Esophagus muscularis mucosa (tissue), 4 donors: Measurements from ENCODE around the gene MEF2C. TPM values are rescaled to one million over a fixed set of nuclear protein-coding genes. Genes with fewer than 3 reads are reported as not detected.

Source experiments
- DNase-seq: peaks from one replicate; pipeline ENCODE4 v3.0.0-alpha.2; 2017; ENCODE audit errors: extremely low spot score
- H3K27ac ChIP-seq, 4 donors: fragments of 200-600 bp; sonication (generic); replicated peaks in 1 of 4; 1 replicate in 3 of 4; 2 replicates in 1 of 4; pipeline ENCODE4 v1.5.1; 2016 to 2019; ENCODE audit warnings: mild to moderate bottlenecking in 1 of 4
- H3K27me3 ChIP-seq, 4 donors: fragments of 200-600 bp; sonication (generic); one replicate each; pipeline versions ENCODE4 v1.5.1 to v1.6.0; 2016 to 2019
- H3K36me3 ChIP-seq, 4 donors: fragments of 200-600 bp; sonication (generic); one replicate each; pipeline ENCODE4 v1.5.1; 2016 to 2019
- H3K4me1 ChIP-seq, 4 donors: fragments of 200-600 bp; sonication (generic); one replicate each; pipeline ENCODE4 v1.5.1; 2016 to 2019
- H3K4me3 ChIP-seq, 4 donors: fragments of 200-600 bp; sonication (generic); 1 replicate in 2 of 4; 2 replicates in 2 of 4; pipeline ENCODE4 v1.5.1; 2016 to 2019; ENCODE audit warnings: mild to moderate bottlenecking in 4 of 4, moderate library complexity in 1 of 4
- H3K9me3 ChIP-seq, 4 donors: fragments of 200-600 bp; sonication (generic); 1 replicate in 3 of 4; 2 replicates in 1 of 4; pipeline ENCODE4 v1.5.1; 2016 to 2019
- EP300 ChIP-seq: sonication (generic); formaldehyde crosslinking; IDR thresholded peaks from one replicate; pipeline ENCODE4 v1.6.1; 2017; ENCODE audit warnings: antibody characterized with exemption
- POLR2A ChIP-seq: fragments of 450-650 bp; IDR thresholded peaks from one replicate; pipeline ENCODE4 v1.6.1; 2017; ENCODE audit warnings: antibody characterized with exemption, moderate library complexity, mild to moderate bottlenecking, low read depth
- POLR2AphosphoS5 ChIP-seq, 2 donors: sonication (generic); formaldehyde crosslinking; IDR thresholded peaks; one replicate each; pipeline ENCODE4 v1.6.1; 2017; ENCODE audit warnings: antibody characterized with exemption in 2 of 2
- WGBS: methylation state at CpG from one replicate; pipeline ENCODE4 v1.1.5; 2018; 5-methylcytosine and 5-hydroxymethylcytosine counted together
- intact Hi-C: fragments of 100-400 bp; cut with DNase I; formaldehyde crosslinking; loops from one replicate; pipeline ENCODE4 v1.15.1; 2023
- total RNA-seq, 4 donors: library from RNA; depleted of rRNA; stranded (reverse); fragments of >200 nt; gene quantifications; one replicate each; pipeline versions ENCODE4 v1.1.0 to v1.2.1, GENCODE V29; 2016
- TF ChIP-seq, protein P1 (sequence below), 3 experiments: fragments of 200-600 bp in 2 of 3; fragments of 450-650 bp in 1 of 3; sonication (generic) in 2 of 3; IDR thresholded peaks; one replicate each; pipeline ENCODE4 v1.5.1; 2017 to 2019; ENCODE audit warnings: antibody characterized with exemption in 3 of 3, mild to moderate bottlenecking in 2 of 3, moderate library complexity in 1 of 3

Gene MEF2C
- total RNA-seq, 4 donors from 2014 or later, result 20.8 to 34.3 (median 29.0) TPM

DNA sequence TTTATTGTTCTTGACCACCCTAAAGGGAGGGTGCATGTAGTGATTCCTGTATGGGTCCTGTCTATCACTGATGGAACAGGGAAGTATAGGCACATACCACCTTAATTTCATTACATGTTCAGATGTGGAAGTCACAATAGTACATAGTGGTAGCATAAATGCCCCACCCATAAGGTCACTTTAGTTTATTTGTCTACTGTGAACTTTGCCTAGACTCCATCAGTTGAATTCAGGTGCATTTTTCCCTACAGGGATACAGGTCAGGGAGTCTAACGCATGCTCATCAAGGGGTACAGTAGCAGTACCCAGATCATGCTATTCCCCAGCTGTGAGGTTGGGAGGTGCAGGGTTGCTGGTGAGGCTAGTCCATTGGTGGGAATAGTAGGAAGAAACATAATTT, 175.0 kb downstream of the MEF2C start:
- no peaks in the 10 kb centered on the region for H3K36me3 ChIP-seq
- H3K27ac ChIP-seq, result no peak overlapping the region
- H3K4me3 ChIP-seq, result no peak overlapping the region
- no peaks in the 10 kb centered on the region for H3K4me1 ChIP-seq
- H3K9me3 ChIP-seq, result no peaks in the 10 kb centered on the region
- intact Hi-C loops, result no loop called here
- peaks cover 0 to 7% (median 0%) of the 10 kb centered on the region in 4 donors for H3K27me3 ChIP-seq
- TF ChIP-seq EP300 (no peak), POLR2AphosphoS5 (IDR thresholded peaks at IDR 0.05) (no peak), POLR2A (no peak)
- TF ChIP-seq, protein P1, sequence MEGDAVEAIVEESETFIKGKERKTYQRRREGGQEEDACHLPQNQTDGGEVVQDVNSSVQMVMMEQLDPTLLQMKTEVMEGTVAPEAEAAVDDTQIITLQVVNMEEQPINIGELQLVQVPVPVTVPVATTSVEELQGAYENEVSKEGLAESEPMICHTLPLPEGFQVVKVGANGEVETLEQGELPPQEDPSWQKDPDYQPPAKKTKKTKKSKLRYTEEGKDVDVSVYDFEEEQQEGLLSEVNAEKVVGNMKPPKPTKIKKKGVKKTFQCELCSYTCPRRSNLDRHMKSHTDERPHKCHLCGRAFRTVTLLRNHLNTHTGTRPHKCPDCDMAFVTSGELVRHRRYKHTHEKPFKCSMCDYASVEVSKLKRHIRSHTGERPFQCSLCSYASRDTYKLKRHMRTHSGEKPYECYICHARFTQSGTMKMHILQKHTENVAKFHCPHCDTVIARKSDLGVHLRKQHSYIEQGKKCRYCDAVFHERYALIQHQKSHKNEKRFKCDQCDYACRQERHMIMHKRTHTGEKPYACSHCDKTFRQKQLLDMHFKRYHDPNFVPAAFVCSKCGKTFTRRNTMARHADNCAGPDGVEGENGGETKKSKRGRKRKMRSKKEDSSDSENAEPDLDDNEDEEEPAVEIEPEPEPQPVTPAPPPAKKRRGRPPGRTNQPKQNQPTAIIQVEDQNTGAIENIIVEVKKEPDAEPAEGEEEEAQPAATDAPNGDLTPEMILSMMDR (IDR thresholded peaks at IDR 0.05), result no peak
- WGBS, result 90% methylated on average over 1 of the region's 1 CpG
- no peak for DNase-seq

DNA sequence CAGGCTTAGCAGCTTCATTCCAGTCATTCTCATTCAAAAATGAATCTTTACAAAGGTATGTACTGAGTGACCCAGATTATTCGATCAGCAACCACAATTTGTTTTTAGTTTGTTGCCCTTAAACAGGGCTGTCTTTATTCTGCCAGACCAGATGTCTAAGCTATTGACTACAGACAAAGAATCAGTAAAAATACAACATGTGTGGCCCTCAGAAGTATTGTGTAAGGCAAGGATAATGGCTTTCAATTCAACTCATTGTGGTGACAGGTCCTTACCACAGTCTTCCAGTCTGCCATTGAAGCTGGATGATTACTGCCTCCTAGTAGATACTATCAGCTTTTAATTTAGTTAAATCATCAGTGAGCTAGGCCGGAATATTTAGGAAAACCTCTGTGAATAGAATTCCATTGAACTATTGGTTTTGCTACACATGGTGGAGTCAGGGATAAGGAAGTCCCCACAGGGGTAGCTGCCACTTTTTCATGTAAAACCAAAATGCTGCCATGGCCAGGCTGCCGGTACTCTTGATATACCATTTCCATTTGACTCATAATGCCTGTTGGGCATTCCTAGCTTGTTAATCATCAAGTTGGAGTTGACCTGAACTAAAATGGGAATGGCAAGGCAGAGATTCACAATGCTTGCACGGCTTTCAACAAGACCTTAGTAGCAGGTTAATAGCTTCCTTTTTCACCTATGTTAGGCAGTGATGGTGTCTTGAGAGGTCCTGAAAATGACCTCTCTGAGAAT, 175.6 kb downstream of the MEF2C start:
- DNase-seq, result no peak
- Histone ChIP-seq H3K4me1 (no peaks in the 10 kb centered on the region), H3K9me3 (no peaks in the 10 kb centered on the region), H3K27me3 (peaks cover 0 to 7% (median 0%) of the 10 kb centered on the region in 4 donors), H3K36me3 (no peaks in the 10 kb centered on the region), H3K27ac (no peak overlapping the region), H3K4me3 (no peak overlapping the region)
- WGBS, result 86% methylated on average over 4 of the region's 4 CpGs
- TF ChIP-seq POLR2A (no peak), POLR2AphosphoS5 (IDR thresholded peaks at IDR 0.05) (no peak), EP300 (no peak)
- TF ChIP-seq, protein P1 (IDR thresholded peaks at IDR 0.05), result no peak
- intact Hi-C loops, result no loop called here

DNA sequence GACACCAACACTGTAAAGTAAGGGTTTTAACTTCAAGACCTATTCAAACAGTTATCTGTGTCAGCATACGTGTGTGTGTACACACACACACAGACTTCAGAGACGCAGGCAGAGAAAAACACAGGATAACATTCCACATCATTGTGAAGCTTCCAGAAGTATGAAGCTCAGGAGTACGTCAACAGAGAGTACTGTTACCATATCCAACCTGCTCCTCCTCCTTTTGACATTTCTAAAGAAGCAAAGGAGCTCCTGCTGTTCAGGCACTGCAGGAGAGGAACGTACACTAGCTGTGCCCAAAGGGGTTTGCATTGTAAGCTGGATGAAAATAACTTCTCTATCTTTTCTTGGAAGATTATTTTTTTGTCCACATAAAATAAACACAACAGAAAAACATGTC, 180.7 kb downstream of the MEF2C start:
- 55% methylated on average over 4 of the region's 4 CpGs for WGBS
- Histone ChIP-seq H3K4me1 (no peaks in the 10 kb centered on the region), H3K4me3 (no peak overlapping the region), H3K36me3 (no peaks in the 10 kb centered on the region), H3K9me3 (no peaks in the 10 kb centered on the region), H3K27ac (no peak overlapping the region), H3K27me3 (peaks cover 0 to 31% (median 2%) of the 10 kb centered on the region in 4 donors)
- DNase-seq, result no peak
- TF ChIP-seq POLR2A (no peak), POLR2AphosphoS5 (IDR thresholded peaks at IDR 0.05) (no peak), EP300 (no peak)
- TF ChIP-seq, protein P1 (IDR thresholded peaks at IDR 0.05), result no peak
- intact Hi-C loops, result no loop called here

DNA sequence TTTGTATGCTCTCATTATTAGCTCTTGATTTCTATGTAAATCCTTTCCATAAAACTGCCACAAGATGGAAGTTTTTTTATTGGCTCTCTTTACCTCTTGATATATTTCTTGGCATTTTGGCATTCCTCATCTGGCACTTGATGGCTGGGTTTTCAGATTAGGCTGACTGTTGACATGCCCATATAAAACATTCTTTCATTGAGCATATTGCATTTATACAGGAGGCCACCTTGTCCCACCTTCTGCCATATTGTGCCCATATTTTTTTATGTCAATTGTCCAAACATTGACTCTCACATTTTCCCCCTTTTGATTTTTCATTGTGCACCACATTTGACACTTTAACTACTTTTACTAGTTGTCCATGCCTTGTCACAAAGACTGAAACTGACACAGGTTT, 182.9 kb downstream of the MEF2C start:
- intact Hi-C loops, result no loop called here
- no peak for DNase-seq
- H3K9me3 ChIP-seq, result no peaks in the 10 kb centered on the region
- no peak overlapping the region for H3K27ac ChIP-seq
- peaks cover 0 to 53% (median 18%) of the 10 kb centered on the region in 4 donors for H3K27me3 ChIP-seq
- peaks cover 0 to 4% (median 3%) of the 10 kb centered on the region in 4 donors for H3K4me1 ChIP-seq
- no peak for TF ChIP-seq POLR2A
- TF ChIP-seq, protein P1 (IDR thresholded peaks at IDR 0.05), result no peak
- no peak for TF ChIP-seq EP300
- no peak for TF ChIP-seq POLR2AphosphoS5 (IDR thresholded peaks at IDR 0.05)
- no peaks in the 10 kb centered on the region for H3K36me3 ChIP-seq
- no peak overlapping the region for H3K4me3 ChIP-seq

- no peaks in the 10 kb centered on the region for H3K36me3 ChIP-seq
- TF ChIP-seq POLR2A (no peak), EP300 (no peak), POLR2AphosphoS5 (IDR thresholded peaks at IDR 0.05) (no peak)
- TF ChIP-seq, protein P1 (IDR thresholded peaks at IDR 0.05), result no peak
- intact Hi-C loops, result no loop called here
- H3K4me1 ChIP-seq, result peaks cover 0 to 20% (median 8%) of the 10 kb centered on the region in 4 donors
- H3K27ac ChIP-seq, result no peak overlapping the region
- peaks cover 0 to 71% (median 36%) of the 10 kb centered on the region in 4 donors for H3K27me3 ChIP-seq
- WGBS, result 73% methylated on average over 1 of the region's 1 CpG
- no peak for DNase-seq
- H3K9me3 ChIP-seq, result no peaks in the 10 kb centered on the region
- no peak overlapping the region for H3K4me3 ChIP-seq
These were observed 184.7 kb downstream of the MEF2C start for GRCh38 chr5:88698290-88698689.
